GM21529 (cell line): ENCODE data around the gene CCDC190.
"Not testable (repeated sequence)": the region's sequence is repeated elsewhere in the genome, so short reads cannot be mapped to it uniquely, and the experiment has no call there.

ENCODE experiments used
- ATAC-seq: cut with Tn5 transposase; IDR thresholded peaks from one replicate; pipeline ENCODE4 v1.9.1; 2021; ENCODE audit not compliant: unreplicated experiment

Gene CCDC190, protein sequence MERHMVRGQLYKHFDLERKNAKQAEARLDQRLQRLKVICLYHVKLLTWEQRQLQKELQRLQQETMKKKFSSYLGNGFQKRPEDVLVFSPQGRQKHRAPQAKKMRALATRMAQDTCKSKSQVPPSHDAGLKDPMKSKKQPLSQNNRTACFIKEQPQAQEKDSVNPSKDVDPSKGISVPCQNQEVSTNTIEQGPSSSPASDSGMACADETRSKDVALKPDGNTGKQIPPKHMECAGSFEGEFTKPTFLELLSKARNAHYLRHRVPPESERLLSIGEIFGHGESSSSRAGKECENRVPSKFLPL

DNA sequence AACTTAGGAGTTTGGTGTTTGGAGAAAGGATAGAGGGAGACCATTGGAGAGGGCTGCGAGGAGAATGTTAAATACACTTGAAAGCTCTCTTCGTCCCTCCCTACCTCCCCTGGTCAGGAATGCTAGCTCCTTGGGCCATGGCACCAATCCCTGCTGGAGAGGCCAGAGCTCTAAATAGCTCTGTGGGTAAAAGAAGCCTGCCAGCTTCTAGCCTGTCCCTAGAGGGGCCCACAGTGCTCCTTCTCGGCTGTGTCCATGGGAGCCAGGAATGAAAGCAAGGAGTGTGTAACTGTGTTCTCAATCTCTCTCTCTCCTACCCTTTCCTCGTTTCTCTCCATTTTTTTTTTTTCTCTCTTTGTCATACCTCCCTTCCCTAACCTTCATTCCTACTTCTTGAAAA, at the start of gene CCDC190:
Gene CCDC190 (minus strand): TSS at position 75 of the 400 bp plus-strand sequence. CDS start 1,529 bp downstream, outside the sequence.
- no peak for ATAC-seq

DNA sequence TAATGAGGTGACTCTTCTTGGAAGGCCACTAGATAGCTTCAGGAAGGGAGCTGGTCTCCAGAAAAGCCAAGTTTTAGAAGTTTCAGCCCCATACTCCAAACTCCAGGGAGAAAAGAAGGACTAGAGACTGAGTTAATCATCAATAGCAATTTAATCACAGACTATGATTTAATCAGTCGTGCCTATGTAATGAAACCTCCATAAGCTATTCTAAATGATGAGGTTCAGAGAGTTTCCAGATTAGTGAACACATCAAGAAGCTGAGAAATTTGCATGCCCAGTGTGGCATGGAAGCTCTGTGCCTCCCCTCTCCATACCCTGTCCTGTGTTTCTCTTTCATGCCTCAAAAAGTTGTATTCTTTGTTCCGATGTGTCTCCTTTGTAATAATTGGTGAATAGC, 49.2 kb upstream of the CCDC190 start:
- no peak for ATAC-seq

- ATAC-seq, result no peak
Measured at GRCh38 chr1:162908780-162909179, 47.8 kb upstream of the CCDC190 start.

- no peak for ATAC-seq
Measured at GRCh38 chr1:162908236-162908635, 47.3 kb upstream of the CCDC190 start.

DNA sequence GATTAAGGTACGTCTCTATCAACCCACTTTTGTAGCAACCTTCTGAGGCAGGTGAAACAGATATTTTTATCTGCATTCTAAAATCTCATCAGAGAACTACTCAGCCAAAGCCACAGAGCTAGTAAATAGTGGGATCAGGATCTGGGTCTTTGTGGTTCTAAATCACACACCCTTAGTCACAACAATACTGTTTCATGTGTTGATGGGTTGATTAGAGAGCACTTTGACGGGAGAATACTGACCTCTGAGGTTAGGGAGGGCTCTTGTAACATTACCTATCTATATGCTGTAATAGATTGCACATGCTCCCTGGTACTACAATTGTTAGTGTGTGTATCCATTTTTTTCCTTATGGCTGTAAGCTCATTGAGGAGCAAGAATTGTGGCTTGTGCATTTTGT, 45.5 kb upstream of the CCDC190 start:
- no peak for ATAC-seq

DNA sequence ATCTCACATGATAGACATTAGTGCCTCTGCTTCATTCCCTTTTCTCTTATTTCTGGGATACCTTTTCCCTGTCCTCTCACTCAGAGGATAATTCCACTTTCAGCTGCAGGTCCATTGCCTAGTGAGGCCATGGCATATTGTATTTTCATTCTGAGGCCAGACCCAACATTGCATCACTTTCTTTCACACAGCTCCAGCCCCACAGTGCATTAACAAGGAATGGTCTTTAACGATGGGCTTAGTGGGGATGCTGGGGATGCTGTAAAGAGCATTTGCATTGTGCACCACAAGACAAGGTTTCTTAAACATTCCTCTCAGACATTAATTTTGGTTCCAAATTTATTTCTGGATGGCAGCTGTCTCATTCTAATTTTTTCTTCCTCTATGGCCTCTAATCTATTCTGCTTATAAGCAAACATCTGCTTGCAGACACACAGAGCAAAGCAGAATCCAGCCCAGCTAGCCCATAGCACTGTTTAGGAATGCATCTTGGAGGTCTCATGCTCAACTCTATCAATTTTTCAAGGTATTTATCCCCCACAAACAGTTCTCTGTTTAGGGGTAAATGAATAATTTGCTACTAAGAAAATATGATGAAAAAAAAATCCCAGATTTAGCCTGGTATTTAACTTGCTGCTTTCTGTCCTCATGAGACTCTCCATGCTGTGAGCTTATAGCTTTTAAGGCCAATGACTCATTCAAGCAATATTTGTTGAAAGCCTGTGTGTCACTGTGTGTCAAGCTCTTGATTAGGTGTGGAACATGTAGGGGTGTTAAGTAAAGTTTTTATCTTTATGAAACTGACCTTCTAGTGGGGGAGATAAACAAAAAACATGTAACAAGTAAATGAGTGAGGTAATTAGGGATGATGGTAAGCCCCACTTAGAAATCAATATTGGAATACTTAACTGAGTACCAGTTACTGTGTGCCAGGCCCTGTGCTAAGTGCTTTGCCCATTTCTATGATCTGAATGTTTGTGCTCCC, 44.5 kb upstream of the CCDC190 start:
- ATAC-seq, result no peak

GRCh38 chr1:162904579-162904978, 43.6 kb upstream of the CCDC190 start:
- ATAC-seq, result no peak

DNA sequence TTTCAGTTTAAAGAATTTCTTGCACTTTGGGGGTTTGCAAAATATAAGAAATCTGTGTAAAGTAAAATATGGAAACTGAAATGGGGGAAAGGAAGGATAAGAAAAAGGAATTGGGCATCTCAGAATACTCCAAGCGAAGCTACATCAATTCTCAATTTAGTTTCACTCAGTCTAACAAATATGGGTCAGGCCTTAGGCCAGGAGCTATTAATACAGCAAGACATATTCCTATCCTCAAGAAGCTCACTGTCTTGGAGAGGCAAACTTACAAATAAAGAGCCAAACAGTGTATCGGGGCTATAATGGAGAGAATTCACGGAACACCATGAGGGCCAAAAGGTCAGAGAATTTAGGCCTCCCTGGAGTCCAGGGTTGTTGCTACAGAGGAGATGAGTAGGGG, 43.0 kb upstream of the CCDC190 start:
- no peak for ATAC-seq

- ATAC-seq, result no peak
Measured at GRCh38 chr1:162903246-162903645, 42.3 kb upstream of the CCDC190 start.

DNA sequence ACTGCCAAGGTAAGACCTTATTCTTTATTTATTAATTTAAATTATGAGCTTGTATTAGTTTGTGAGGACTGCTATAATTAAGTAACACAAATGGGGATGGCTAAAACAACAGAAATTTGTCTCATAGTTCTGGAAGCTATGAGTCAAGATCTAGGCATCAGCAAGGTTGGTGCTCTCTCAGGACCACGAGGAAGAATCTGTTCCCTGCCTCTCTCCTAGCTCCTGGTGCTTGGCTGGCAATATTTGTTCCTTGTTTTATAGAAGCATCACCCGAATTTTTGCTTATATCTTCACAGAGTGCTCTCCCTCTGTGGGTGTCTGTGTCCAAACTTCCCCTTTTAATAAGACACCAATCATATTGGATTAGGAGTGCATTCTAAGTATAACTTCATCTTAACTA, 41.4 kb upstream of the CCDC190 start:
- no peak for ATAC-seq

DNA sequence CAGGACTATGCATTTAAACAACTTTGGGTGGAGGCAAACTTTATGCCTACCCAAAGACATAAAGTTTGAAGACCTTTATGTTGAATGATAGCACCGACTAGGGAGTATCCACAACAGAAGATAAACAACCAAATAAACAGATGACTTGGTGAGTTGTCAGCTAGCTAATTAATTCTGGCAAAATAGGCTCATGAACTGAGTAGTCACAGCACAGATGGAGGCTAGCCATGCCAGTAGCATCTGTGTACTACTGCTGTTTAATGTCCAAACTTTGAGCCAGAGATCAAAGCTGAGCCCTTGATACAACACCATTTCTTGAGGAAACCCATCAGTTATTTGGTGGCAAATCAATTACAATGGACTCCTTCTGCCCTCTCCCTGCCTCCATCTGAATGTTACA, 40.3 kb upstream of the CCDC190 start:
- no peak for ATAC-seq

DNA sequence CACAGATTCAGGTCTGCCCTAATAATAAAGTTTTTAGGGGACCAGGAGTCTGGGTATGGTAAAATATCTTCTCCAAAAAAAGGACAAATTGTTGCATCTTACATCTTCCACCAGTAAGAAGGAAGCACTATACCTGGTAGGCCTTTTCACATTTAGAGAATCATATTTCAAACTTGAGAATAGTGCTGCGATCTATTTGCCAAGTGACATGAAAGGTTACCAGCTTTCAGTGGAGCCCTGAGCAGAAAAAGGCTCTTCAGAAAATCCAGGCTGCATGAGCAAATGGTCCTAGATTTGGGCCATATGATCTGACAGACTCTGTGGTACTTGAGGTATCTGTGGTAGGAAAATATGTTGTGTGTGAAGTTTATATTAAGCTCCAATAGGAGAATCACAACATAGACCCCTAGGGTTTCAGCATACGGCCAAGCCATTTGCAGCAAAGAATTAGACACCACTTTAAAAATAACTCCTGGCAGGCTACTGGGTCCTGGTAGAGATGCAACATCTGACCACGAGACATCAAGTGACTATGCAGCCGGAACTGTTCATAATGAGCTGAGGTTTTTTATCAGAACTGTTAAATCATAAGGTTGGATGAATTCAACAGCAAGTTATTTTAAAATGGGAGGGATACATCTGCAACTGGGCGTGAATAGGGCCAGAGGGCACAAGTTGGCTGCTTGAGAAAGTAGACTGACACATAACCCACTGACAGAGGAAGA, 38.6 kb upstream of the CCDC190 start:
- no peak for ATAC-seq

DNA sequence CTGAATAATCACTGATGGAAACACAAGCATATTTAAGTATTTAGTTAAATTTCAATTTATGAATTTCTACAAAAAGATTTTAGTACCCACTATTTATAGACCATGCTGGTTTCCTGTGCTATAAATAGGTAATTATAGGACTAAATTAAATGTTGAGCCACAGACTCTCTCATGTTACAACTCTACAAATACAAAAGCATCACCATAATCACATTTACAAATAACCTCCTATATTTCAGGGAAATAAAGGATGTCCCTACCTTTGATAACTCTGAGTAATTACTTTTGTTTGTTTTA, 32.6 kb upstream of the CCDC190 start:
- no peak for ATAC-seq

DNA sequence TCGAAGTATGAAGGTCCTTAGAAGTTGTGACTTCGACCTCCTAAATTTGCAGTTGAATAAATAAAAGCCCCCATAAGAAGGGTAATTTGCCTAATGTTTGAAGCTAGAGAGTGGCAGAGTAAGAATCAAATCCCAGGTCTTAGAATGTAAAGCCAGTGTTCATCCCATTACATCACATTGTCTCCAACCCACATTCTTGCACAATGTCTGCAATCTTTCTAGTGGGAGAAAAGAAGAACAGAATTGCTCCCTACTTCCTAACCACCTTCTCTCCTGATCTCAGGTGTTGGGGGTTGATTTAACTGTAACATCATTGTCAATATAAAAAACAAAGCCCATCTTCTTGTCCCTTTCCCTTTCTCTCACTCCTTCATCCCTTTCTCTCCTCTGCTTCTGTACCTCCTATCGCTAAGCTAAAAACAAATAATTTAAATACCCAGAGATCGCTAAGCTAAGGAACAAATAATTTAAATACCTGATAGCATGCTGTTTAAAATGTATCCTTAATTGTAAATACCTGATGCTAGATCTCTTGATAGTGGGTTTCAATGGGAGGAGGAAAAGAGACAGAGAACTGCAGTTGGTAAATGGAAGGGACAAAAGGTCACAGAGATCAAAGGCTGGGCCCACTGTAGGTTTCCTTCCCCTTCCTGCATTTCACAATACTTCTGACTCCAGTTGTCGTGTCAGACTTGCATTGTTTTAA, 32.1 kb upstream of the CCDC190 start:
- ATAC-seq, result no peak

DNA sequence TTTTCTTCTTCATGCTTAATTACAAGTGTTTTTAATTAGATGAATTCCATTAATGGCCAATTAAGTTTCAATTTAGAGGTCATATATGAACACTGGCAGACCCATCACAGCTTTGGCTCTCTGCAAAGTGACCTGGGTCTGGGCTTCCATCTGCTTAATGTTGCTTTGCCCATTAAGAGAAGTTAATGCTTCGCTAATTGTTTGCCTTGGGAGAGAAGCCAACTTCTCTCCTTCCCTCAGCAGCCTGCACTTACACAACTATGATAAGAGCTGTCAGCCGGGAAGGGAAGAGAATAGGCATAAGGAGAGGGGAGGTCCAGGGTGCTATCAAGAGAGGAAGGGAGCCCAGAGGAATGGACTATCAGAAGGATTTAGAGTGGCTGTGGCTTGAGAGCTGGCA, 29.0 kb upstream of the CCDC190 start:
- no peak for ATAC-seq

DNA sequence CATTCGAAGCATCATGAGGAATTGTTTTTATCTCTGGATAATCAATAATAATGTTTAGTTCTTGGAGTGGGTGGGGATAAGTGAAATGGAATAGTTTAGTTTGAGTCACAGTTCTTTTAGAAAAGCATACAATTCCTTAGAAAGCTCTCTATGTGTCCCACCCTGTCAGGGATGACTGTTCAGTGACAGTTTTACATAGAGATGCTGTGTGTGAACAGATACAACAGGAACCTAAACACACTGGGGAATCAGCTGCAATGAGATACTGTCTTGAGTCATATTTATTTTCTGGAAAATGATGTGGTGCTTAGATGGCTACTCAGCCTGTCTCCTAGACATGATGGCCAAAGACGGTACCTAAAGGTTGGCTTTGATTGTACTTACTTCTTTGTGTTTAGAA, 25.7 kb upstream of the CCDC190 start:
- no peak for ATAC-seq

GRCh38 chr1:162885265-162885664, 24.3 kb upstream of the CCDC190 start:
- ATAC-seq, result no peak

DNA sequence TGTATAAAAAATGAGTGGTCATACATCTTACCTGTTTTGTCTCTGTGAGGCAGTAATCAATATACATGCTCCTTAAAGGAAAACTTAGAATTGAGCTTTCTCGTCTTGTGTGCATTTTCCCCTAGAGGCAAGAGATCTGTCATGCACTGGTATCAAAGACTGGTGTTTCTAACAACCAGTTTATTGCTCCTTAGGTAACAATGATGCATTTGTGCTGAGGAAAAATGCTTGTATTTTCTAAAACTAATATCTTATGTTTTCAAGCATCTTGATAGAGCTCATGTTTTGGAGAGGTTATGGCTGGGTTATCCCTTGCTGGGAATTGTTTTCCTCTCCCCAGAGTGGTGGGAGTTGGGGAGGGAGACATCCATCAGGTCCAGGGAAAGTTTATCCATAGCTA, 23.9 kb upstream of the CCDC190 start:
- ATAC-seq, result no peak

DNA sequence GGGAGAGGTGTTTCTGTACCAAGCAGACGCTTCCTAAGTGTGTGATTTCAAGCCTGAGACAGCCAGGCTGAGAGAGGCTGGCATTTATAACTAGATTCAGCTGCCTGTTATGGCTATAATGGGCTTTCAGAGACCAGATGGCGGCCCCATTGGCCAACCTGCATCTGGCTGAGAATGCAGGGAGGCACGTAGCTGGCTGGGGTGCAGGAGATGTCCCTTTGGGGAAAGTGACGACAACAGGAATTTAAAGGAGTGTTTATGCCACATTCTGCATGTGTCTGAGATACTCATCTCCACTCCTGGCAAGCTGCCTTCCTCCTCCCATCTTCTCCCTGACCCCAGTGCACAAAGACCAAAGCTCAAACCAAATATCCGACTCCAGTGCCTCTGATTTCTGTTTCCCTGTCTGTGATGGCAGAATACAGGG, 21.3 kb upstream of the CCDC190 start:
- no peak for ATAC-seq

GRCh38 chr1:162881590-162881989, 20.6 kb upstream of the CCDC190 start:
- ATAC-seq, result no peak

- not testable (repeated sequence) for ATAC-seq
Measured at GRCh38 chr1:162880617-162881016, 19.6 kb upstream of the CCDC190 start.
